Measurements from ENCODE around the gene FLT3.

The FLT3 gene

DNA sequence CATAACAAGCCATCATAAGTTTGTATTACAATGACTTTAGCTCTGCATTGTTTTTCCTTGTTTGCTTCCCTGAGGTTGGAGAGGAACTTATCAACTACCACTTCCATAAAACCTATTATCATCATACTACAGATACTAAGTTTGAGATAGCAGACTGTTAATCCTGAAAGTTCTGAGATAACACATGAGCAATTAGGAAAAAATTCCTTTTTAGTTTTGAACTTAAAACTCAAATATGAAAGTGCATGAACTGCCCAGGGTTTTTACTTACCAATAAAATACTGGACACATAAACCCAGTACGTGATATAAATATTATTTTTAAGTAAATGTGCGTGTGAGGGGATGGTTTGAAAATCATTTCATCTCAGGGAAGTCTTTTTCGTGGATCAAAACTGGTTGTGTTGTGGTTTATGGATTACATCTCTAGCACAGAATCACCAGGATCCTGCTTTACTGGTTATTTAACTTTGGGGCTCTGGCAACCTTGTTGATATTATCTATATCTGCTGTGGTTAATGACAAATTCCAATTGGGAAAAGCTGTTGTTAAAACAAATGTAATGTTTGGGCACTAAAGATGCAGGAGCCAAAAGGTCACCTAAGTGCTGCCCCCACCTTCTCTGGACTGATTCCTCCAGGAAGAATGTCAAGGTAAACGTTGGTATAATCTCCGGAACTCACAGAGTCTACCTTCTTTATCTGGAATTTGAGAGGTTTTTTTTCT, 143.6 kb downstream of the FLT3 start:
- FAIRE-seq, result no peak

DNA sequence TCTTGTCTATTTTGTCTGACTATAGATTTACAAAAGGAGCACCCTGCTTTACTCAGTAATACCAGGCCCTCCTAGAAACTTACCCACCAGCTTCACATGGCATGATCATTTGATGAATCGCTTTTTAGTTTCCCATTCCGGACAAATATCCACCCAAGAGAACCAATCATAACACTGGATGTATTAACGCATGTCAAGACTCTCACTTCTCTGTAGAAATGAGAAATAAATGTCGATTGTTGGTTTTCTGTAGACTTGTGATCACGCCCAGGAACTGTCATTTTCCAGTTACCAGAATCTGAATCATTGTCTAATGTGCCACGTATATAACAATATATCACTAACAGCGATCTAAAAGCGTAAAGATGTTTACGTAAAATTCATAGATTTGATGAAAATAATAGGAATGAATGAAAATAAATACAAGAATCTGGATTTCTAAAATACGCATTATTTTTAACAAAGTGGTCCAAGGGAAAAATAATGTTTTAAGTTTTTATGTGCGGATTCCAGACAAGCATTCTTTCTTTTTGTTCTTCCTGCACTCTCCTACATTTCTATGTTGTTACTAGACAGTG, 145.3 kb downstream of the FLT3 start:
- no peak for FAIRE-seq

DNA sequence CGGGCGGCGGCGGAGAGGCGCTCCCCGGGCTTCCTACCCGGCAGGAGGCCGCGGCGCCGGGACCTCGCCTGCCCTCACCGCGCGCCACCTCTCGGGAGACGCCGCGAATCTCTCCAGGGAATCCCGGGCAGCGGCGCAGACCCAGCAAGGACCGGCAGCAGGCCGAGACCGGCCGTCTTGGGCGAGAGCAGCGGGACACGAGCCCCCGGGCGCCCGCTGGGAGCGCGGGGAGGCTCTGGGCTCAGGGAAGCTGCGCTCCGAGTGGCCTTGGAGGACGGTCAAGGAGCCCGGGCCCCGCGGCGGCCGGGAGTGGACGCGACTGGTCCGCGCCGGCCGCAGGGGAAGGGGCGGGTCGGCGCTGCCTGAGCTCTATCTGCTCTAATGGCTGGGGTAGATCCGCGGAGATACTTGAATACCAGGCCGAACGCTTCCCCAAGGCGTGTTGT, 145.9 kb downstream of the FLT3 start:
- FAIRE-seq, result no peak

DNA sequence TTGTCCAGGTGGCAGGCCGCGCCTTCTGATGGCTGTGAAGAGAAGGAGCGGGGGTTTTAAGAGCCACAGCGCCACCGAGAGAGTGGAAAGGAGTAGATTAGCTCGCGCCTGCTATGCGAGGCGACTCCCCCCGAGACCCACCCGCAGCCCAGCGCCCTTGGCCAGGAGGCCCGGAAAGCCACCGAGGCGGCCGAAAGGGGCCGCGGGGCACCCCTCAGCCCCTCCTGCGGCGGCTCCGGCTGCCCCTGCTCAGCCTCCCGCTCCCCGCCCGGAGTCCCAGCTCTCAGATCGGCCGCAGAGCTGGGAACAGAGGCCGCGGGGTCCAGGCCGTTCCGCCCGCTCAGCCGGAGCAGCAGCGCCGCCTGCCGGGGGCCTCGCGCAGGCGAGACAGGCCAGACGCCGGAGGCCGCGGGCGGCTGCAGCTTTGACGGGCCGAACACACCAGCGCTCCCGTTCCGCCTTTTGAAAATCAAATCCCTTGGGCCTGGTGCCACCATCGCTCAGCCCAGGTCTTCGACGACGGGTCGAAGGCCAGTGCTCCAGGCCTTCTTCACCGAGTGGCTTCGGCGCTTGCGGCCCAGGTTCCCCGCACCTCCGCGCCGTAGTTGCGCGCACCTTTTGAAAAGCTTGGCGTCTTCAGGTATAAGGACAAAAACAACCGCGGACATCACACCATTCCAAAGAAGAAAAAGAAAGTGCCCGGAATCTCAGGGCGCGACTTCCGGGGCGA, 146.5 kb downstream of the FLT3 start:
- no peak for FAIRE-seq

All from A204.1 (cell line).